Measurements from ENCODE around the gene RPL10A. TPM values are rescaled to one million over a fixed set of nuclear protein-coding genes. Genes with fewer than 3 reads are reported as not detected.

RPL10A gene
- polyA plus RNA-seq, 3 donors = 345 to 1,242 (median 421) TPM

DNA sequence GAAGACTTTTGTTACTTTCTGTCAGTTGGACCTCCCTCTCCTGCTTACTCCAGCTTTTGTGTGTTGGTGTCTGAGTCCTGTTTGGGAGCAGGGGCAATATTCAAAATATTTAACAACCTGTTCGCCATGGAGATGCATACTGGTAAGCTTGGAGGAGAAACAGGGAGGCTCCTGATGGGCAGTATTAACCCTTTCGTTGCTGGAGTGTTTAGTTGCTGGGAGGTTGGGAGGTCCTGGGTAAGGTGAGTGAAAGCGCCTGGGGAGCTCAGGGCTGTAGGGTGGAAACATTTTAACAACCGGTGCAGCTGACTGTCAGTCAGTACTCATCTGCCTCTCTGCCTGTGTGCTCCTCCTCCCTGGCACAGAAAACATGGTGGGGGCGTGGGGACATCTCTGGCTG lies 40.3 kb downstream of the RPL10A start:
- Histone ChIP-seq H3K27ac (ENCODE audit: low read depth in 1 of 2, low read length in 2 of 2) (no peak overlapping the region), H3K27me3 (ENCODE audit: control insufficient read depth in 2 of 2, insufficient read depth in 2 of 2, low read length in 2 of 2) (peaks cover 18 to 59% of the 10 kb centered on the region in 2 donors), H3K4me3 (replicated peaks in 1 of 3; ENCODE audit: low read depth in 2 of 3, low read length in 3 of 3) (no peak overlapping the region), H4K20me1 (ENCODE audit: insufficient read depth, low read length) (no peaks in the 10 kb centered on the region), H3K79me2 (ENCODE audit: insufficient read depth, low read length) (no peaks in the 10 kb centered on the region), H3K9ac (ENCODE audit: insufficient read depth, low read length, poor library complexity, severe bottlenecking) (no peak overlapping the region), H3K4me2 (replicated peaks; ENCODE audit: extremely low read depth, low read length, poor library complexity, severe bottlenecking) (no peak overlapping the region), H2AFZ (ENCODE audit: insufficient read depth, low read depth, low read length, poor library complexity, severe bottlenecking) (no peak overlapping the region), H3K36me3 (replicated peaks in 1 of 2; ENCODE audit: control insufficient read depth in 1 of 2, insufficient read depth in 2 of 2, low read length in 2 of 2) (no peaks in the 10 kb centered on the region), H3K4me1 (ENCODE audit: control insufficient read depth in 1 of 2, insufficient read depth in 2 of 2, low read length in 2 of 2) (no peaks in the 10 kb centered on the region), H3K9me3 (replicated peaks in 1 of 2; ENCODE audit: control insufficient read depth in 1 of 2, insufficient read depth in 1 of 2, low read length in 2 of 2) (peaks cover 0 to 4% of the 10 kb centered on the region in 2 donors)
- H3K27ac Mint-ChIP-seq = no peak overlapping the region
- no peaks in the 10 kb centered on the region for H3K4me1 Mint-ChIP-seq
- intact Hi-C loops (cut with micrococcal nuclease) = no loop called here
- 61% methylated on average over 3 of the region's 5 CpGs for WGBS (ENCODE audit: insufficient coverage)
- peaks cover 0 to 6% (median 4%) of the 10 kb centered on the region in 7 donors for H3K9me3 Mint-ChIP-seq
- TF ChIP-seq CTCF (IDR thresholded peaks at IDR 0.05) = no peak
- H3K27me3 Mint-ChIP-seq (ENCODE audit: low read depth in 3 of 3) = peaks cover 60 to 86% (median 71%) of the 10 kb centered on the region in 3 donors
- no peak for DNase-seq
- peak overlapping the region in 1 of 2 donors; percentile 21 for H3K4me3 Mint-ChIP-seq
- H3K36me3 Mint-ChIP-seq = no peaks in the 10 kb centered on the region

- no peaks in the 10 kb centered on the region for H3K36me3 Mint-ChIP-seq
- no peak overlapping the region for H3K9ac ChIP-seq (ENCODE audit: insufficient read depth, low read length, poor library complexity, severe bottlenecking)
Observed at GRCh38 chr6:35510916-35511561, 42.8 kb downstream of the RPL10A start.

More at GRCh38 chr6:35510916-35511561, 42.8 kb downstream of the RPL10A start:
- Histone ChIP-seq H2AFZ (ENCODE audit: insufficient read depth, low read depth, low read length, poor library complexity, severe bottlenecking) (no peak overlapping the region), H3K79me2 (ENCODE audit: insufficient read depth, low read length) (no peaks in the 10 kb centered on the region), H3K9me3 (replicated peaks in 1 of 2; ENCODE audit: control insufficient read depth in 1 of 2, insufficient read depth in 1 of 2, low read length in 2 of 2) (no peaks in the 10 kb centered on the region), H3K27me3 (ENCODE audit: control insufficient read depth in 2 of 2, insufficient read depth in 2 of 2, low read length in 2 of 2) (peaks cover 17 to 44% of the 10 kb centered on the region in 2 donors), H3K36me3 (replicated peaks in 1 of 2; ENCODE audit: control insufficient read depth in 1 of 2, insufficient read depth in 2 of 2, low read length in 2 of 2) (no peaks in the 10 kb centered on the region), H3K4me1 (ENCODE audit: control insufficient read depth in 1 of 2, insufficient read depth in 2 of 2, low read length in 2 of 2) (no peaks in the 10 kb centered on the region), H4K20me1 (ENCODE audit: insufficient read depth, low read length) (no peaks in the 10 kb centered on the region), H3K4me2 (replicated peaks; ENCODE audit: extremely low read depth, low read length, poor library complexity, severe bottlenecking) (no peak overlapping the region), H3K27ac (ENCODE audit: low read depth in 1 of 2, low read length in 2 of 2) (no peak overlapping the region), H3K4me3 (replicated peaks in 1 of 3; ENCODE audit: low read depth in 2 of 3, low read length in 3 of 3) (no peak overlapping the region)
- H3K4me3 Mint-ChIP-seq = peak overlapping the region in 1 of 2 donors; percentile 63
- WGBS (ENCODE audit: insufficient coverage) = 71% methylated on average over 2 of the region's 7 CpGs
- no peaks in the 10 kb centered on the region for H3K4me1 Mint-ChIP-seq
- intact Hi-C loops (cut with micrococcal nuclease) = no loop called here
- DNase-seq = no peak
- H3K27me3 Mint-ChIP-seq (ENCODE audit: low read depth in 3 of 3) = peaks cover 51 to 71% (median 54%) of the 10 kb centered on the region in 3 donors
- H3K9me3 Mint-ChIP-seq = peaks cover 0 to 6% (median 4%) of the 10 kb centered on the region in 7 donors
- peak overlapping the region in 1 of 7 donors; percentile 68 for H3K27ac Mint-ChIP-seq
- TF ChIP-seq CTCF (IDR thresholded peaks at IDR 0.05) = no peak

Measured in CD14-positive monocyte (primary cell).